Measurements from ENCODE around the gene ABCG1.

ABCG1 gene

DNA sequence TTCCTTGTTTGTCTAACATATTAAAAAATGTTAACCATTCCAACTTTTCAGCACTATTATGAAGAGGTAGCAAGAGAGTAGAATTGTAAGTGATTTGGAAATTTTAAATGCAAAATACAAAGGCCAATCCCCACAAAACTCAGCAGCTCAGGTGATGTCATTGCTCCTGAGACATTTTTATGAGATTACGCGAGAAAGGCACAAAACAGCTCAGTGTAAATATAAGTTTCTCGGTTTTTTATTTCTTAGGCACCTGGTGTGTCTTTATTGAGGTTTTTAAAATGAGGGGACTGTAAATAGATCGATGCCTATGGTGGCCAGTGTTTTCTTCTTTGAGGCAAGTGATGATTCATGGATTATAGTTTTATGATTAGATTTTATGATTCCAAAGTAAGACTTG, 6.1 kb downstream of the ABCG1 start:
- no peak for DNase-seq (ENCODE audit: low spot score)
- TF ChIP-seq, protein P1, sequence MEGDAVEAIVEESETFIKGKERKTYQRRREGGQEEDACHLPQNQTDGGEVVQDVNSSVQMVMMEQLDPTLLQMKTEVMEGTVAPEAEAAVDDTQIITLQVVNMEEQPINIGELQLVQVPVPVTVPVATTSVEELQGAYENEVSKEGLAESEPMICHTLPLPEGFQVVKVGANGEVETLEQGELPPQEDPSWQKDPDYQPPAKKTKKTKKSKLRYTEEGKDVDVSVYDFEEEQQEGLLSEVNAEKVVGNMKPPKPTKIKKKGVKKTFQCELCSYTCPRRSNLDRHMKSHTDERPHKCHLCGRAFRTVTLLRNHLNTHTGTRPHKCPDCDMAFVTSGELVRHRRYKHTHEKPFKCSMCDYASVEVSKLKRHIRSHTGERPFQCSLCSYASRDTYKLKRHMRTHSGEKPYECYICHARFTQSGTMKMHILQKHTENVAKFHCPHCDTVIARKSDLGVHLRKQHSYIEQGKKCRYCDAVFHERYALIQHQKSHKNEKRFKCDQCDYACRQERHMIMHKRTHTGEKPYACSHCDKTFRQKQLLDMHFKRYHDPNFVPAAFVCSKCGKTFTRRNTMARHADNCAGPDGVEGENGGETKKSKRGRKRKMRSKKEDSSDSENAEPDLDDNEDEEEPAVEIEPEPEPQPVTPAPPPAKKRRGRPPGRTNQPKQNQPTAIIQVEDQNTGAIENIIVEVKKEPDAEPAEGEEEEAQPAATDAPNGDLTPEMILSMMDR (conservative IDR thresholded peaks at IDR 0.05; ENCODE audit: low read depth) = no peak

DNA sequence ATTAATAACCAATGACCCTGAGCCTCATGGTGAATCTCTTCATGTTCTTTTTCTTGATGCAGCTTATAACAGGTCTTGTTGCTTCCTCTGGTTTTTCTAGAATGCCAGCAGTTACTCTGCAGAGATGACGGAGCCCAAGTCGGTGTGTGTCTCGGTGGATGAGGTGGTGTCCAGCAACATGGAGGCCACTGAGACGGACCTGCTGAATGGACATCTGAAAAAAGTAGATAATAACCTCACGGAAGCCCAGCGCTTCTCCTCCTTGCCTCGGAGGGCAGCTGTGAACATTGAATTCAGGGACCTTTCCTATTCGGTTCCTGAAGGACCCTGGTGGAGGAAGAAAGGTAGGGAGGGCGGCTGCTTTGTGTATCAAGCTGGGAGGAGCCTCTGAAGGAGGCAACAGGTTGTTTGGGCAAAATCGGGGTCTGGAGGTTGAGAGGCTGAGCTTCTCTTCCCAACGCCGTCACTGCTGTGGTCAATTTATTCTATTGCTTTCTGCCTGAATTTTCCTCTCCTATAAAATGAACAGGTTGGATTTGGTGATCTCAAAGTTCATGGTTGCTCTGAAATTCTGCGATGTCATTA, 6.7 kb downstream of the ABCG1 start:
- no peak for DNase-seq (ENCODE audit: low spot score)
- no peak overlapping the region for H3K27ac ChIP-seq
- TF ChIP-seq, protein P1 (conservative IDR thresholded peaks at IDR 0.05; ENCODE audit: low read depth) = no peak
- POLR2A ChIA-PET (ENCODE audit: low non-redundant PET) = no interaction called here
- CTCF ChIA-PET = no interaction called here

More for the DNA sequence above, 6.1 kb downstream of the ABCG1 start:
- CTCF ChIA-PET = no interaction called here
- POLR2A ChIA-PET (ENCODE audit: low non-redundant PET) = no interaction called here
- no peak overlapping the region for H3K27ac ChIP-seq

DNA sequence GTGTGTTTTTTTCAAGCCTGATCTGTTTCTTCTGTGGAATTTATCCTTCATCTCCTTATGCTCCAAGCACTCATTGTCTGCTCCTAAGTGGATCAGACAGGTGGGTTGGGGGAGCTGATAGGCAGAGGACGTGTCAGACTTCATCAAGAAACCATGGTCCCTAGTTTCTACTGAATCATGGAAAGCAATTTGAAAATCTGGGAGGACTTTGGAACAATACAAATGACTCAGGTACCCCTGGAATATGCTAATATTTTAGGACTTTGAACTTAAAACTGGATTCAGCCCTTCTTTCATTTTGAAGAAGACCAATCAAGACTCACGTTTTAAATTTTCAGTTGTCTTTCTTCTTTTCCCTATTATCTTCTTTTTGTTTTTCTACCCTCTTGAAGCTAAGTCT, 7.7 kb downstream of the ABCG1 start:
- TF ChIP-seq, protein P1 (conservative IDR thresholded peaks at IDR 0.05; ENCODE audit: low read depth) = no peak
- H3K27ac ChIP-seq = no peak overlapping the region
- ChIA-PET CTCF (interaction anchor here (0.6 to 0.7 kb wide), 2 partner anchors 64 to 82 kb away, joined by 3 read pairs; no protein-coding TSS in a partner anchor), POLR2A (ENCODE audit: low non-redundant PET) (no interaction called here)
- DNase-seq (ENCODE audit: low spot score) = no peak

DNA sequence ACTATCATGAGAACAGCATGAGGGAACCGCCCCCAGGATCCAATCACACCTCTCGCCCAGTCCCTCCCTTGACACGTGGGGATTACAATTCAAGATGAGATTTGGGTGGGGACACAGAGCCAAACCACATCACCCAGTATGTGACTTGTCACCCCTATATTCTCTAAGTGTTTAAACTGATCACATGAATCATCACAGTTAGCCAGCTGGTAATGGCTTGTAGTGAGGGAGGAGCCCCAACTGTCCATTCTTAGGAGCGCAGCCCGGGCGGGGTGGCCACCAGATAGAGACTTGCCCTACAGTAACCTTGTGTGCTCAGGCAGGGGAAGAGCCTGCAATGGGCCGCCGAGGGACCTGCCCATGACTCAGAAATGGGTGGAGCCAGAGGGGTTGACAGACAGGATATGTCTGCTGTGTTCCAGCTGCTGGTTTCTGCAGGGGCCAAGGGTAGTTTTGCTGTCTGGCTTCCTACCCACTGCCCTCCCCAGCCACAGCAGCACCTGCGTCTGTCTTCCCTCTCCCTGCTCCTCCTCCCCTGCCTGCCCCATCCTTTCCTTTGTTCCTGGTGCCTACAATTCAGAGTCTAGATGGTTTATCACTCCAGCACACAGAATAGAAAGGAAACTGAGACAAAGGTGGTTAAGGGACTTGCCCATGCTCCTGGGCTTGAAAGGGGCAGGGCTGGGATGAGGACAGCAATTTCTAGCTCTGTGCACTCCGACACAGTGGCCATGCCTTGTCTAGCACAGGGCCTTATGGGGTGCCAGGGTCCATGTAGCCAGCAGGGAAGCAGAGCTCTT, 9.2 kb downstream of the ABCG1 start:
- H3K27ac ChIP-seq = peak overlapping the region; percentile 90
- ChIA-PET POLR2A (ENCODE audit: low non-redundant PET) (no interaction called here), CTCF (interaction anchor here (0.7 kb wide), 1 partner anchor 63 kb away, joined by 4 read pairs; no protein-coding TSS in a partner anchor)
- peak; percentile 96 for DNase-seq (ENCODE audit: low spot score)
- TF ChIP-seq, protein P1 (conservative IDR thresholded peaks at IDR 0.05; ENCODE audit: low read depth) = no peak

DNA sequence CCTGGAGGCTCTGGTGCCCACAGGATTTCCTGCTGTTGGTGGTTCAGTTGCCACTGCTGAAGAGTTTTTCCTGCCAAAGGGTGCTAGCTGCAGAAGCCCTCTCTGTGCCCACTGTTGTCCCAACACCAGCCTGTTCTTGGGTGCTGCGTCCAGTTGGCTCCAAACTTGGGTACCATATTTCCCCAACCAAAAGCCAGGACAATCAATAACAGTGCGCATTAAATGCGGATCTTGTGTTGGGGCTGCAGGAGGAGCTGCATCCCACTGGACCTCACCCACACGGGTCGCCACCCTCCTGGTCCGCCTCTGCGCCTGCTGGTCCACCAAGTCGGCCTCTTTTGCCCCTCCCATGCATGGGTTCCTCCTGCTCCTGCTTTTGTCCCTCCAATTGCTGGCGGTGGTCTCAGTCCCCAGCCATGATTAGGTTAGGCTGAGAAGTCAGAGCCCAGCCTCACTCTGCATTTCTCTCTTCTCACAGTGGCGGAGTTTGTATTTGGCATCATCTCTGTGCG, 9.8 kb downstream of the ABCG1 start:
- POLR2A ChIA-PET (ENCODE audit: low non-redundant PET) = no interaction called here
- peak overlapping the region; percentile 90 for H3K27ac ChIP-seq
- CTCF ChIA-PET = interaction anchor here (0.7 kb wide), 1 partner anchor 63 kb away, joined by 4 read pairs; no protein-coding TSS in a partner anchor

DNA sequence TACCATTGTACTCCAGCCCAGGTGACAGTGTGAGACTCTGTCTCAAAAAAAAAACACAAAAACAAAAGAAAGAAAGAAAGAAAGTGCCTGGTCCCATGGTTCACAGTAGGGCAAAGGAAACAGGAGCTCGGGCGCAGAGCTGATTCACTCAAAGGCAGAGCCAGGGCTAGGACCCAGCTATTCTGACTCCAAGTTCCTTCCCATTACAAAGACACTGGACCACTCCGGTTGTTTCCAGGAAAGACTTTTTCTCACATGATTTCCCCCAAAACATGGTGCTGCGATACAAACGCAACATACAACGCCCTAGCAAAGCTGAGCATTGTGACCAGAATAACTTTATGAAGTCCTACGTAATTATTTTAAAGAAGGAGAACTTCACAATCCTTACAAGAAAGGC, 10.7 kb downstream of the ABCG1 start:
- POLR2A ChIA-PET (ENCODE audit: low non-redundant PET) = interaction anchor here (0.5 kb wide), 1 partner anchor 608 kb away, joined by 3 read pairs; no protein-coding TSS in a partner anchor
- no peak for DNase-seq (ENCODE audit: low spot score)
- CTCF ChIA-PET = interaction anchor here (0.5 to 0.7 kb wide), 2 partner anchors 34 to 296 kb away, joined by 4 to 11 read pairs; no protein-coding TSS in a partner anchor
- TF ChIP-seq, protein P1 (conservative IDR thresholded peaks at IDR 0.05; ENCODE audit: low read depth) = no peak
- peak overlapping the region; percentile 90 for H3K27ac ChIP-seq

More for the DNA sequence above, 9.8 kb downstream of the ABCG1 start:
- TF ChIP-seq, protein P1 (conservative IDR thresholded peaks at IDR 0.05; ENCODE audit: low read depth) = no peak
- DNase-seq (ENCODE audit: low spot score) = no peak

Data from RWPE1 (cell line).